GDM1 (cell line): ENCODE data around the gene RNF40.

Experiments used
- DNase-seq: peaks from one replicate; lab custom pipeline; 2025; lab: John Stamatoyannopoulos, UW

The RNF40 gene

DNA sequence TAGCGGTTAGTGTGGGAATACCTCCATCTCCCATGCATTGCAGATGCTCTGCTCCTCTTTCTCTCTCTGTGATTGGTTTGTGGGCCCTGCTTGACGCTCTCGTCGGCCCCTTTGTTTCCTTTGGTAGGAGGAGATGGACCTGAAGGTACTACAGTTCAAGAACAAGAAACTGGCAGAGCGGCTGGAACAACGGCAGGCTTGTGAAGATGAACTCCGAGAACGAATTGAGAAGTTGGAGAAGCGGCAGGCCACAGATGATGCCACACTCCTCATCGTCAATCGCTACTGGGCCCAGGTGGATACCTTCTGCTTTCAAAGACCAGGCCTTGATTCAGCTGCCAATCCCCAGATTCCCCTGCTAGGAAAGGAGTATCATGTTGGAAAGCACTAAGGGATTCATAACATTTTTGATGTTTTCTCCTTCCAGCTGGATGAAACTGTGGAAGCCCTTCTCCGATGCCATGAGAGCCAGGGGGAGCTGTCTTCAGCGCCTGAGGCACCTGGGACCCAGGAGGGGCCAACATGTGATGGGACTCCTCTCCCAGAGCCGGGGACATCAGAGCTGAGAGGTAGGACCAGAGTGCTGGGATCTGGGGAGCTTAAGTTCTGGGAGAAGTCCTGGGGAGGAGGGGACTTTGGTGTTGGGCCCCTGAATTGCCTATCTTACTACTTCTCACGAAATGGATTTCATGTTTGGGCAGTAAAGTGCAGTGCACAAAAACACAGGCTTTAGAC is 1.0 kb downstream of the RNF40 start:
- no peak for DNase-seq

- DNase-seq: no peak
Observed at GRCh38 chr16:30764086-30764485, 2.0 kb downstream of the RNF40 start.

- DNase-seq: no peak
Observed at GRCh38 chr16:30764816-30765465, 2.8 kb downstream of the RNF40 start.

DNA sequence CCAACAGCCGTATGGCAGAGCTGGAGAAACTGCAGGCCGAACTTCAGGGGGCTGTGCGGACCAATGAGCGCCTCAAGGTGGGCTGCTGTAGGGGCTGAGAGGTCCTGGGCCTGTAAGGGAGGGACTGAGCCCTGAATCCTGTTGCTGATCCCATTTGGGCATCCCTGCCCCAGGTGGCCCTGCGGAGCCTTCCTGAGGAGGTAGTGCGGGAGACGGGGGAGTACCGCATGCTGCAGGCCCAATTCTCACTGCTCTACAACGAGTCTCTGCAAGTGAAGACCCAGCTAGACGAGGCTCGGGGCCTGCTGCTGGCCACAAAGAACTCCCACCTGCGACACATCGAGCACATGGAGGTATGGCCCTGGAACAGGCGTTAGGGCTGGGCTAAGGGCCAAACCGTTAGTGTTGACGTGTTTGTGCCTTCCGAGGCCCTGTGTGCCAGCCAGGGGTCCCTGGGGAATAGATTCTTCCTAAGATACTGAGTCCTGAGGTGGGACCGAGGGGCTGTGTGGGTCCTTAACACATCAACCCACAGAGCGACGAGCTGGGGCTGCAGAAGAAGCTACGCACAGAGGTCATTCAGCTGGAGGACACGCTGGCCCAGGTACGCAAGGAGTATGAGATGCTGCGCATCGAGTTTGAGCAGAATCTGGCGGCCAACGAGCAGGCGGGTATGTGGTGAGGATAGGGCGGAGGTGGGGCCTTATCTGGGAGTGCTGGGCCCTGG is 4.2 kb downstream of the RNF40 start:
- DNase-seq: no peak

- DNase-seq: no peak
Observed at GRCh38 chr16:30766933-30767284, 4.8 kb downstream of the RNF40 start.

DNA sequence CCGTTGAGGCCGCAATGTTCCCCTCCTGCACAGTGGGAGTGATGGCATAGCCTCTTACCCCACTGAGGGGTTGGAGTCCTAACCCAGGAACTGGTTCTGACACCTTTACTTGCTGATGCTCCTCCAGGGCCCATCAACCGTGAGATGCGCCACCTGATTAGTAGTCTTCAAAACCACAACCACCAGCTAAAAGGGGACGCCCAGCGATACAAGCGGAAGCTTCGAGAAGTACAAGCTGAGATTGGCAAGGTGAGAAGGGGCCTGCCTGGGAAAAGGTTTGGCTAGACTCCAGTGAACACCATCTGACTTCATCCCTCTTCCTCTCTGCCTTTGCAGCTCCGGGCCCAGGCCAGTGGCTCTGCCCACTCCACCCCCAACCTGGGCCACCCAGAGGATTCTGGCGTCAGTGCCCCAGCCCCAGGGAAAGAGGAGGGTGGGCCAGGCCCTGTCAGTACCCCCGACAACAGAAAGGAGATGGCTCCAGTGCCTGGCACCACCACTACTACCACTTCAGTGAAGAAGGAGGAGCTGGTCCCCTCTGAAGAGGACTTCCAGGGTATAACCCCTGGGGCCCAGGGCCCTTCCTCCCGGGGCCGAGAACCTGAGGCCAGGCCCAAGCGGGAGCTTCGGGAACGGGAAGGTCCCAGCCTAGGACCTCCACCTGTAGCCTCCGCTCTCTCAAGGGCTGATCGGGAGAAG is 5.8 kb downstream of the RNF40 start:
- no peak for DNase-seq

- no peak for DNase-seq
Observed at GRCh38 chr16:30768583-30769181, 6.6 kb downstream of the RNF40 start.

GRCh38 chr16:30769379-30770089 is 7.4 kb downstream of the RNF40 start:
- DNase-seq: no peak

GRCh38 chr16:30771726-30772125 is 9.6 kb downstream of the RNF40 start:
- DNase-seq: no peak

GRCh38 chr16:30773826-30774225 is 11.7 kb downstream of the RNF40 start:
- DNase-seq: no peak

GRCh38 chr16:30774367-30775130 is 12.4 kb downstream of the RNF40 start:
- DNase-seq: no peak

DNA sequence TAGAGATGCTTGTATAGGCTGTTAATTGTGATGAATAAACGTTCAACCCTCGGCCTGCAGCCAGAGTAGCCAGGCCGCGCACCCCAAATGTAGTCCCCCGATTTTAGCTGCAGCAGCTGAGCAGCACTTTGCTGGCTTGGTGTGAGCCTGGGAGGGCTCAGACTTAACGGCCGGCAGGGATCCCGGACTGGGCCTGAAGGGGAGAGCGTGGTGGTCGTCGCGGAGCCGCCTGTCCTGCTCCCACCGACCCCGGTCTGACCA is 12.9 kb downstream of the RNF40 start:
- no peak for DNase-seq

DNA sequence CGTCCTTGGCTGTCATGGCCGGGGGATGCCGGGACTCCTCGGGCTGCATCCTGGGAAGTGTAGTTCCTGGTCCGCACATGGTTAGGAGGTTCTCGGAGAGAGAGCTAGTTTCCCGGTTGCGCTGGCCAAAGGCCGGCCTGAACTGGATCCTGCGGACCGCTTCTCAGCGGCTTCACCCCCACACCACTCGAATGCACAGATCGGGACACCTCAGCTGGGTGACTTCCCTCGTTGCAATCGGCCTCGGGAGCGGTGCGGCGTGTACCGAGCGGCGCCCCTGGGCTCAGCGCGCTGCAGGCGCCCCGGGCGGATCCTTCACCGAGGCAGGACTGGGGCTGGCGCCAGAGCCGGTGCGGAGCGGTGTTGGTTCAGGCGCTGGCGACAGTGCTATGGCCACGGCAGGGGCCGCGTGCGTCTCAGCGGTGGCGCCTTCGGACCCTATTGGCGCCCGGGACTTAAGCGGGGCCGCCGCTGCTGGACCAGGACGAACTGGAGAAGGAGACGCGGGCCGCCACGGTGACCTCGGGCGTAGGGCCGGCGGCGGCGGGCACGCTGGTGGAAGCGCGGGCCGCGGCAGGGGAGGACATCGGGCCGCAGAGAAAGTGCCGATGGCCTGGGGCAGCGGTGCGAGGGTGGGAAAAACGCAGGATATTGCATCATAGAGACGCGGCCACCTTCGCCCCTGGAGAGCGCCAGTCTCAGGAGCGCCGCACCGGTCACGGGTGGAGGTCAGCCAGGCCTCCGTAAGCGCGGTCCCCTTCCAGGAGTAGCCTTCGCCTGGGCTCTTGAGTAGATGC is 13.5 kb downstream of the RNF40 start:
- DNase-seq: no peak

DNA sequence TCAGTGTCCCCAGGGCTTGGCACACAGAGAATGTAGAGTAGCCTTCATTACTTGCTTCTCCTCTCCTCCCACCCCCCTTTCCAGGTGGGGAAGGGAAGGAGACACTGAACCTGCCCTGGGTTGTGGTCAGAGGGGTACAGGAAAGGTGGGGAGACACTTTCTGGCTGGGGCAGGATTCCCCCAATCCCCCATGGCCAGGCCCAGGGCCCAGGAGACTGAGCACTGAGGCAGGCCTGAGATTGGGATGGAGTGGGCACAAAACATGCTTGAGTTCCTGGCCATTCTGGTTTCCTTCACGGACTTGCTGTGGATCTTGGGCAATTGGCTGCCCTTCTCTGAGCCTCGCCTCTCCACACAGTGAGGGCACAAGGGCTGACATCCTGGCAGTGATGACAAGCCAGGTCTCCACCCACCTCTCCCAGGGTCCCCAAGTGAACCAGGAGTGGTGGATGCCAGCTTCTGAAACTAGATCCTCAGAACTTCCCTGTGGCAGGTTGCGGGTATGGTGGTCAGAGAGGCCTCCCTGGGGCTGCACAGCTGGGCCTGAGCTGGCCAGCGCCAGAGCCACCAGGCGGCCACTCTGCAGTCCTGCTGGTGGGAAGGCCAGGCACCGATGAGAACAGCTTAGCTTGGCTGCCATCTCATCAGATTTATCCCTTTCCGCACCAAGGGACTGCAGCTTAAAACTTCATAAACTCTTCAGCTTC is 15.6 kb downstream of the RNF40 start:
- DNase-seq: no peak

DNA sequence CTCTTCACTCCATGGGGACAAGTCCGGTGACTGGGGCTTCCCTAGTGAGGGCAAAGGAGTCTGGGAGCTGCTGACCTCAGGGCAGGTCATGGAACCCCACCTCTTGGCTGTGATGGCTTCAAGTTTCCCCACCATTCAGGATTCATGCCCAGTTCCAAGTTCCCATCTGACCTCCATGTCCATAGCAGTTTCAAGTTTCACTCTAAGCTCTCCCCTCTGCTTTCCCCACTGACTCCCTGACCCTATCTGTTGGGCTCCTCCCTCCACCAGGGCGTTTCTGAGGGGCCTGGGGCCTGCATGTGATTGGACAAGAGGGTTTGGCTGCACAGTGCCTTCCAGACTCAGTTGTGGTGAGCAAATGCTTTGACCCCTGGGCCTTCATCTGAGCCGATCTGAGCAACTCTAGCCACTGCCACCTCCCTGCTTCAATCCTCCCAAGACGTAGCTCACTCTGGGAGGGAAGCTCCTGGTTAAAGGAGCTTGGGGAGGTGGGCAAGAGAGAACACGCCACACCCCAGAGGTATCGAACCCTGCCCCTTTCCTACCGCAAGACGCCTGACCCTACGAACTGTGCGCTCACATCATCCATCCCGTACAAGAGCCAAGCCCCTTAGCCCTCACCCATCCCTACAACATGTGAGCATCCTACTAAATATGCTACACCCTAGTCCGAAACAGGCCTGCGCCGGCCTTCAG is 16.6 kb downstream of the RNF40 start:
- no peak for DNase-seq

DNA sequence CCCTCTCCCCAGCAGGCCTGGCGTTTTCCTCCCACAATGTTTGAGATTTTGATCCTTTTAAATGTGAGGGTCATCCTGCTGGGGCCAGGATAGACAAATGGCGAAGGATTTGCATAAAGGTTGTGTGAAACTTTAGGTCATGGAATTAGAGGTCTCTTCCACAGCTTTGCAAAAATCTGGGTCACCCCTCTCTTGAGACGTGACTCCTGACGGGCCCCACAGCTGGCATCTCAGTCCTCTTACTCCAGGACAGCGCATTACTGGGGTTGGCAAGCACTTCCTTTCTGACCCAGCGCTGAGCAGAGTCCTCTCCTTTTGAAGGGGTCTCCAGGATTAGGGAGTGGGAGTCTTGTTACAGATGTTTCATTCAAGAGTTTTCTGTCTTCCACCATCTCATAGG is 17.5 kb downstream of the RNF40 start:
- DNase-seq: no peak

DNA sequence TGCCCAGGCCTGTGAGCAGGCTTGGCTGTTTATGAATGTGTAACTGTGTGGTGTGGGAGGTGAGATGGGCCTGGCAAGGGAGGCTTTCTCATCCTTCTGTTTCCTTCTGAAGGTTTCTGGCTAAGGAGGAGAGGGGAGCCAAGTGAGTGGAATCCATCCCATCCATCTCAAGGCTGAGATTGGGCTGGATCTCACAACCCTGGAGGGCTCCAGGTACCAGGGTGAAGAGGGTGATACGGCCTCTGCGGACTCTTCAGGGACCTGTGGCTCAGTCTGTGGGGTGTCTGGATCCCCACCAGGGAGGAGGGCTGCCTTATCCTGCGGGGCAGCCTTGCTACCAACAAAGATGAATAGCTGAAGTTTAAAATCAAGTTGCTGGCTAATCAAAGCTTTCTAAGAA is 17.9 kb downstream of the RNF40 start:
- DNase-seq: no peak

- no peak for DNase-seq
Observed at GRCh38 chr16:30780549-30780948, 18.4 kb downstream of the RNF40 start.
